Activated CD4-positive, alpha-beta T cell treated with anti-CD3 and anti-CD28 coated beads, Interleukin-2, amount 50 U/mL, for 24 hours (primary cell): ENCODE measurements around the gene ABCC9.

Experiments
- DNase-seq, 2 donors: peaks; one replicate each; pipeline ENCODE4 v3.0.0-alpha.2; 2020; ENCODE audit warnings: low read depth in 1 of 2, low spot score in 1 of 2

The ABCC9 gene

GRCh38 chr12:21776175-21776574 lies 165.1 kb downstream of the ABCC9 start:
- no peak for DNase-seq

DNA sequence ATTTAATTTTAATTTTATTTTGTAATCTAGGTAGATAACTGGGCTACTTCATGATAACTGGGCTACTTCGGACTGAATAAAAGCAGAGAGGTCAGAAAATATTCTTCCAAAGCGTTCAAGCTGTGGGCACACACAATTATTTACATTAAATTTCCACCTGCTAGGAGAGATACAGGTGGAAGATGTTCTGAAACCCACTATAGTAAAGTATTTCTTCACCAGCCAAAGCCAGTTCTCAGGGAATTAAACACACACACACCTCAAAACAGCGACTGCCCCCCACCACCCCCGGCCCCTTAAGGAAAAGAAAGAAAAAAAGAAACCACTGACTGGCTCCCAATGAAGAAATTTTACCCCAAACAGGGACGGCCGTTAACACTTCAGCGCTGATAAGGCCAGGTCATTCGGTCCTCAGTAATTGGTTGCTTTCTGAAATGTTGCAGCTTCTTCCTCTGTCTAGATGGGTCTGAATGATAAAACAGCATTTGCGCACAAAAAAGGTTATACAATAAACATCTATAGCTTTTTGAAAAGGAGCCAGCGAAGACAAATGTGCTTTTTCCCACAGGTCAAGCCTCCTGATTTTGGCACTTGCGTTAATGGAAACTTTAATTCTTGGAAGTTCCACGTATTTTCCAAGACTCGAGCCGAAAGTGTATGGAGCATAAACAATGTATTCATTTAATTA lies 165.9 kb downstream of the ABCC9 start:
- DNase-seq, result no peak

DNA sequence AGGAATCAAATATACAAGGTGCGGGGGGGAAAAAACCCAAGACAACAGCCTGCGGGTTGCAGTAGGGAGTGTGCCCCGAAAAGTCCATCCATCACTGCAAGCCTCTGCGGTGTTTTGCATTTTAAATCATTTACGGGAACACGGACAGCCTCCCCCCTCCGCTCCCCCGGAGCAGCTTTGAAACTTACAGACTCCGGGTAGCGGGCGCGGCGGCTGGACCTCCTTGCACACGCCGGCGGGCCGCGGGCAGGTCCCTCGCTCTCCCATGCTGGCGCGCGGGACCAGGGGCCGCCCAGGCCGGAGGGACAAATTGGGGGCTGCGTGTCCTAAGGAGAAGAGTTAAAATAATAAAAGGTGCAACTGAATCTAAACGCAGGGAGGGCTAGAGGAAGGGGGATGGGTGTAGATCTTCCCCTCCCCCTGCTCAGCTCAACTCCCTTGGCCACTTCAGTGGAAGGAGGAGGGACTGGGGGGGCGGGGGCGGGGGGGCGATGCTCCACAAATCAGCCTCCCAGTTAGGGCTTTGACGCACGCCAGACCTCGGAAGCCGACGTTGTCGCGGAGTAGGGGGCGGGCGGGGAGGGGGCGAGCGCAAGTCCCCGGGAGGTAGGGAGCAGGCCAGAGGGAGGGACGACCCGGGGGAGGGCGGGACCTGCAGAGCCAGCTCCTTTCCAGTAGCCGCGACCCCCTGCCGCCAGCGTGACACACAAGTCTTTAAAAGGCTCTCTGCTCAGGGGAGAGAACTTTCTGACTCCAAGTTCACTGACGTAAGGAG lies 166.7 kb downstream of the ABCC9 start, which contains the start of gene KCNJ8:
TSS of gene KCNJ8 (minus strand) at position 349 of the 775 bp plus-strand sequence. CDS start 1,090 bp downstream, outside the sequence.
- no peak for DNase-seq

DNA sequence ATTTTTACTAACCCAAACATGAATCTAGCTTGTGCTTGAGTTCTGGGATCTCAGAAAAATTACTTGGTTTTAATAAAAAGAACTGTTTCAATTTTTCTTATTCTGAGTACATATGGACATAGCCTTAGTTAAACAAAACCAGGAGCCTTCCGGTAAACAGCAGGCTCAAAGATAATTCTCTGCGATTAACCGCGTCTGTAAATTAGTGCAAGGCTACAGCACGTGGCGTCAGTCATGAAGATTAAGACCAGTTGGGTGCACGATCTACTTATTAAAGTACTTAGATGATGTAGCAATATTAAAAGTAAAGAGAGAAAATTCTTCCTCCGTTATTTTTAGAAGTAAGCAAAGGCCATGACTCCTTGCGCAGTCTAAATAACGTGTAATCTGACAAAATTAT lies 167.4 kb downstream of the ABCC9 start:
- no peak for DNase-seq

DNA sequence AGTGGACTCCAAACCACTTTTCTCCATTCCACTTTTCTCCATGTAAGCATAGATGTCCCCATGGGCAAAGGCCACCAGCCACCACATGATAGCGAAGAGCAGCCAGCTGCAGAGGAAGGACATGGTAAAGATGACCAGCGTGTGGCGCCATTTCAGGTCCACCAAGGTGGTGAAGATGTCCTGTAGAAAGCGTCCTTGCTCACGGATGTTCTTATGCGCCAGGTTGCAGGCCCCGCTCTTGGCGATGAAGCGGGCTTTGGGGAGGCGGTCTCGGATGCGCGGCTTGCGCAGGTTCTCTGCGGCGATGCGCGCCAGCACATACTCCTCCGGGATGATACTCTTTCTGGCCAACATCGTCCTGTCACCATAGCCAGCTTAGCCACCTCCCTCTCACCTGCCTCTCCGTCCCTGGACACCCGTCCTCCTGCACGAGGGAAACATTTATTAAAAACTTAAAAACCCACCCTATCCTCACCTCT lies 167.9 kb downstream of the ABCC9 start:
- no peak for DNase-seq

- DNase-seq, result no peak
Measured at GRCh38 chr12:21771311-21771710, 169.9 kb downstream of the ABCC9 start.

DNA sequence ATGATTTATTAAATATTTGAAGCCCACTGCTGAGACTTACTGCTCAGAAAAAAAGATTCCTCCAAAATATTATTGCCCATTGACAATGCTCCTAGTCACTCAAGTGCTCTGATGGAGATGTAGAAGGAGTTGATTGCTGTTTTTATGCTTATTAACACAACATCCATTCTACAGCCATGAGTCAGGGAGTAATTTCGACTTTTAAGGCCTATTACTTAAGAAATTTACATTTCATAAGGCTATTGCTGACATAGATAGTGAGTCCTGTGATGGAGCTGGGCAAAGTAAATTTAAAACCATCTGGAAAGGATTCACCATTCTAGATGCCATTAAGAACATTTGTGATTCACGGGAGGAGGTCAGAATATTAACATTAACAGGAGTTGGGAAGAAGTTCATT lies 171.9 kb downstream of the ABCC9 start:
- no peak for DNase-seq

- DNase-seq, result no peak
Measured at GRCh38 chr12:21766403-21766802, 174.8 kb downstream of the ABCC9 start.

DNA sequence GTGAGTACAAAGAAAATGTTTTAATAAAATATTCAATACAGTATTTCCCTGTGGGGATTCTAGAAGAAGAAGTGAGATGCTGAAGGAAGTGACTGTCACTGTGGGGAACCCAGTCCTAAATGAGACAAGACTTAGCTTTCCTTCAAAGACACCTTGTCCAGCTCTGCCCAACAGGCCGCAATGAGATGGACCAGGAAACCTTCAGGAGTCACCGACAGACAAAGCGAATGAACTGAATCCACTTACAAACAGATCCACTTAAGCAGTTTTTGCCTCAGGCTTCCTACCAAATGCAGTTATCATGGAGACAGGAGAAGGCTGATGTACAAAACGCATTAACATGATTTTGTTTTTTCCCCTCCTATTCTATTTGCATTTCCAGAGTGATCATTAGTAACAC lies 176.3 kb downstream of the ABCC9 start:
- no peak for DNase-seq

- no peak for DNase-seq
Measured at GRCh38 chr12:21764065-21764464, 177.2 kb downstream of the ABCC9 start.

DNA sequence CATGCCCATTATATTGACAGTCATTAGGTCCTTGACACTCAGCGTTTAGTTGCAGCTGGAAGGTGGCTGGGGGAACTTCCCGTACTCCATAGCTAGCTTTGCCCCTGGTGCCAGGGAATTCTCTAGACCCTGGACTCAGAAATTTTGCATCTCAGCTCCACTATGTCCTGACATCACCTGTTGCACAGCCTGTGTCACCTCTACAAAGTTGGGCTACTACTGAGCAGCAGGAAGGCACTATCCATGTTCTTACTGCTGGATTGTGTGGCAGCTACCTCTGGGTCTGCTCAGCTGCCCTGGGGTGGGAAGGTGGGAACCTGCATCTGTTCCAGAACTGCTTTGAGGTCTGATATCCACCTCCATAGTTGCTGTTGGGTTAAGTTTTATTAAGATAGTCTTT lies 177.7 kb downstream of the ABCC9 start:
- DNase-seq, result no peak

GRCh38 chr12:21759737-21760136 lies 181.5 kb downstream of the ABCC9 start:
- DNase-seq, result no peak

DNA sequence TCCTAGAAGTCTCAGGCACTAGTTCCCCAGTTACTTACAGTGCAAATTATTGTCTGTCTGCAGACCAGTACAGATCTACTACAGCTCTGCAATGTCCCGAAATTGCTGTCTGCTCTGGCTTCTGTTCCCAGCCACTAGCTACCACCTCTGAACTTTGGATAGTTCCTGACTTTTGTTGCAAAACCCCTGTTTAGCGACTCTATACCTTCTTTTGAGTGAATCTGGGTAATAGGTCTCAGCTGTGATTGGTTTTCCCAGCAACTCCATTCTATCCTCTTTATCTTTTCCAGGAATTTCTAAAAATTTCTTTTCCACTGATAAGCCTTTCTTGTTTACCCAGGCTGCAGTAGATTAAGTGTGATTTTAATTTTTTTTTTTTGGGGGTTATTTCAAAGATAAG lies 183.5 kb downstream of the ABCC9 start:
- no peak for DNase-seq

GRCh38 chr12:21756699-21757098 lies 184.5 kb downstream of the ABCC9 start:
- DNase-seq, result no peak

DNA sequence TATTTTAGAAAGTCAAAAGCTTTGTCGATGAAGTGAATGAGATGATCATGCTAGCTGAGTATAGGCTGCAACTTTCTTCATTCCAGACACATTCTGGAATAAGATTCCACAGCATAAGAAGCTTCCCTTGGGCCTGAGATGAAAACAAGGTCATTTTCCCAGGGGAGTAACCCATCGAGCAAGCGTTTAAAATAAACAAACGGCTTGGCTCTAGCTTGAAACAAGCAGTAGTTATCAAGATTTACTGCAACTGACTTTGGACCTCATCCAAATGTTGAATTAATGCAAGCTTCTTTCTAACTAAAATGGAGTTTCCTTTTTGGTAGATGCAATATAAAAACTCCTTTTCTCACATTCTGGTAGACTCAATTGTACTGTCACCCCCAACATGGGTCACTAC lies 189.7 kb downstream of the ABCC9 start:
- DNase-seq, result no peak
